NCI-H1105 (cell line): ENCODE measurements around the gene ASCL5.
A peak's percentile ranks its signal among the peaks of the same experiment; 100 is the strongest.
"Not testable (repeated sequence)": the region's sequence is repeated elsewhere in the genome, so short reads cannot be mapped to it uniquely, and the experiment has no call there.

Source experiments
- DNase-seq: peaks from one replicate; lab custom pipeline; 2025; lab: John Stamatoyannopoulos, UW

The ASCL5 gene, protein sequence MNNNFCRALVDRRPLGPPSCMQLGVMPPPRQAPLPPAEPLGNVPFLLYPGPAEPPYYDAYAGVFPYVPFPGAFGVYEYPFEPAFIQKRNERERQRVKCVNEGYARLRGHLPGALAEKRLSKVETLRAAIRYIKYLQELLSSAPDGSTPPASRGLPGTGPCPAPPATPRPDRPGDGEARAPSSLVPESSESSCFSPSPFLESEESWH

GRCh38 chr1:201126832-201127754, at the start of gene ASCL5:
Gene ASCL5, minus strand, starts transcription at chr1:201127184. Its CDS starts 11,812 bp downstream, at chr1:201115372.
- peak; percentile 19 for DNase-seq

DNA sequence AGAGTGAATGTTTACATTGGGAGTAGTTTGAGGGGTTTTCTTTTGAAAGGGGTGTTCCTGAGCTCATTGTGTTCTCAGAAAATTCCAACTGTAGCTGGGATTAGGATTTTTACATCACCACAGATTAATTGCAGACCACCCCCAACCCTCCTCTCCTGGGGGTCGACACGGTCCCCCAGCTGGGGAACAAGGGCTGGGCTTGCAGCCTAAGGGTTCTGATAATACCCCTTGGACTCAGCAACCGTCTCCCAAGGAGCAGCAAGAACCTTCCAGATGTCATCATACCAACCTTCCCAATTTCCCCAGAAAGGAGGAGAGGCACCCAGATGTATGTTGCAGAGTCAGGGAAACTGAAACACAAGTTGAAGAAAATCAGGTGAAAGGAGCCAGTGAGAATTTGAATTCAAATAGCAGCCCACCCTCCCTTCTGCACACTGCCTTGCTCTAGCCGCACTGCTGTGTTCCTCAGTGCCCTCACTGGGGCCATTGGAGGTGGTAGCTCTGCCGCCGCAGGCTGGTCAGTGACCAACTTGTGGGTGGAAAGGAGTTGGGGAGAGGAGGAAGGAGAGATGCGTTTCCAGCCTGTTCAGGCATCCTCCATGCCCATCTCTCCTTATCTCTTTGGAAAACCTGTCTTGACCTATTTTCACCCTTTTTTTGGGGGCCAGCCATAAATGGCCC, 49.0 kb upstream of the ASCL5 start:
- no peak for DNase-seq

DNA sequence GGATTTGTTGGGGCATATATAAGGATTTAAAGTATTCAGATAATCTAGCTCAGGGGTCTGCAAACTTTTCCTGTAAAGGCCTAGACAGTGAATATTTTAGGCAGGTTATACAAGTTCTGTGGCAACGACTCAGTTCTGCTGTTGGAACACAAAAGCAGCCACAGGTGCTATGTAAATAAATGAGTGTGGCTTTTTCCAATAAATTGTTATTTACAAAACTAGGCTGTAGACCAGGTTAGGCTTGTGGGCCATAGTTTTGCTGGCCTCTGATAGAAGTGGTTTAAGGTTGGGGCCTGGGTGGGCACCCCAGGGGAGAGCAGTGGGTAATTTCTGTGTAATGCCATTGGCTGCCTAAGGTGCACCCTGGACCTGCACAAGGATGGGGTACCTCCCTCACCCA, 46.8 kb upstream of the ASCL5 start:
- DNase-seq, result no peak

- DNase-seq, result no peak
These were observed 46.1 kb upstream of the ASCL5 start for GRCh38 chr1:201172999-201173610.

DNA sequence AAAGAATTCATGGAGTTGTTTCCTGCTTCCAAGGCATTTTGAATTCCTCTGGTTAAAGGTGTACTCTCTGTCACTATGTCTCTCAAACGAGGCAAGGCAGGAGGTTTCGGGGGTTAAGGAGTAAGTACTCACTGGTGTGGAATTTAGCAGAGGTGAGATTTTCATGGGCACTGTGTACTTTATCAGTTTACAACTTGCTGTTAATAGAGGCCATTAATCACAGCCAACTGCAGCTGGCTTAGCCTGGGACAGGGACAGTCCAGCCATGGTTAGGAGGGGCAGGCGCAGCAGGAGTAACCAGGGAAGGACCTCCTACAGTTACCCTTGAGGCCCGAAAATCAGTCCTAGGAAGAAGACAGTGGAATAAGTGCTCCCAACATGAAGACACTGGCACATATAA, 45.3 kb upstream of the ASCL5 start:
- DNase-seq, result no peak

DNA sequence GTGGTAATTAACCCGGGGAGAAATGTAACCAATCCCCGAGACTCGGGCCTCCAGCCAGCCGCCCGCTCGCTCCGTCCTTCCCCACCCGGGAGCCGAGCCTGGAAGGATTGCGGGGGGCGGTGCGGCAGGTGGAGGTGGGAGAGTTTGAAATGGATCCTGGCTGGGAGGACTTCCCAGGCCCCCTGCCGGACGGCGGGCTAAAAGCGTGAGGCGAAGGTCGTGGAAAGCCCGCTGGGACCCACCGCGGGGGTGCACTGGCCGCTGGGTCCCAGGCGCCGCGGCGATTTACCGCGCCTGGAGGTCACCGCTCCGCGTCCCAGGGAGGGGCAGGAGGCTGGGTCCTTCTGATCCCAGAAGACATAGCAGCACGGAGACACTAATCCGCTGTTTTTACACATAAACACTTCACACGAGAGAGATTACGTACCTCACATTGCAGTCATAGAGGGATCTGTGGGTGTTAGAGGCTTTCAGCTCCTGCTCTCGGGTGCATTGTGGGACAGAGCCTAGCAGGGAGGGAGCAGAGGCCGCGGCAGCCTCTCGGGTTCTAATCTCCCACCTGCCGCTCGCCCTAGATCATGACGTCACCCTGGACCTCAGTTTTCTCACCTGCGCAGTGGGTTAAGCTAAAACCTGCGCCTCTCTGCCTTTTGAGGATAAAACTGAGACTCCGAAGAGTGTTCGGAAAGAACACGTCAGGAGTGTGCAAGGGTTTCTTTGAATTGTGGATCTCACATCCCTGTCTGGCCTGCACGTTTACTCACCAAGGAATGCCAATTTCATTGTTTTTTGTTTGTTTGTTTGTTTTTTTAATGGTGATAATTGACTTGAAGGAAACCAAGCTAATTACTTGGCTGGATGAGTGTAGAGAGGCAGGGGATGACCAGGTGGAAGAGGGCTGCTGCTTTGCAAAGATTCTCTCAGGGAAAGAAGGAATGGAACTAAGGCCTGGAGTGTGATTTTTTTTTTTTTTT, 44.4 kb upstream of the ASCL5 start:
- DNase-seq, result peak; percentile 96

DNA sequence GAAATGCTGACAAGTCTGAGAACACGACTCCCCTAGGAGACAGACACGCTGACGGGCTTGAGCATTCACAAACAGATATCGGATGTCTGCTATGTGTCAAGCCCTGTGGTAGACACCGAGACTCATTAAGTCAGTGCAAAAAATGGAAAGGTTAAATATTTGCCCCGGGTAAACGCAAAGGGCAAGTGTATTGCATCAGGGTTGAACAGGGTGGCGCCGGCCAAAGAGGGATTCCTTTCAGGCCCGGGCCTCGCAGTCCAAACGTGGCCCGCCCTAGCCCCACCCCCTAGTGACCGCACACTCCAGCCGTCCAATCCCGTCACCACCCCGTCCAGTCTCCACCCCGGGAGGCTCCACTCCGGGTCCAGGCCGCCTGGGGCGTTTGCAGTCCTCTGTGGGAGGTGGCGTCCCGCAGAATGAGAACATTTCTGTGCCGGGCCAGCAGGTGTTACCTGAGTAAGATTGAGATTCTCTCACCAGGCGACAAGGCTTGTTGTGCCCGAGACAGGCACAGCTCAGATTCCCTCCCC, 43.6 kb upstream of the ASCL5 start:
- peak; percentile 96 for DNase-seq

DNA sequence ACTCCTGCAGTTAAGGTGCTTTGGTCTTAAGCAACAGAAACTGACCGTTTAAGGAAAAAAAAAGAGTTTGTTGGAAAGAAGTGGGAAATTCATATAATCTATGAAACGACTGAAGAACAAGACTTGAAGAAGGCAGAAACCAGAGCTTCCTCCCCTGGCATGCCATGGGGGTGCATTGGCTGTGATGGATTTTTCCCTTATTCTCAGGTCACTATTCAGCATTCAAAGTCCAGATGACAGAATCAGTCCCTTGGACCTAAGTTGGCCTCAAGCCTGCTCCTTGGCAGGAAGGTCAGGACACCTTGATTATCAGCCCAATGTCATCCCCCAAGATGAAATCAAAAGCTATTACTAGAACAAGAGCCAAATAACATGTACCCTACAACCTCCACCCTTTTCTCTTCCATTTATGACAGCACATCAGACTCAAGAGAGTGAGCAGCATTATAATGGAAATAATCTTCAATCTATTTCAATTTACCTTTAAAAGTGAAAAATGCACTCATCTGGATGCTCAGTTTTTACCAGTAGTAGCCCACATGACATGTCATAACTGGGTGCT, 43.1 kb upstream of the ASCL5 start:
- DNase-seq, result no peak

- DNase-seq, result no peak
These were observed 42.2 kb upstream of the ASCL5 start for GRCh38 chr1:201169203-201169602.

- peak; percentile 55 for DNase-seq
These were observed 40.3 kb upstream of the ASCL5 start for GRCh38 chr1:201167041-201167991.

DNA sequence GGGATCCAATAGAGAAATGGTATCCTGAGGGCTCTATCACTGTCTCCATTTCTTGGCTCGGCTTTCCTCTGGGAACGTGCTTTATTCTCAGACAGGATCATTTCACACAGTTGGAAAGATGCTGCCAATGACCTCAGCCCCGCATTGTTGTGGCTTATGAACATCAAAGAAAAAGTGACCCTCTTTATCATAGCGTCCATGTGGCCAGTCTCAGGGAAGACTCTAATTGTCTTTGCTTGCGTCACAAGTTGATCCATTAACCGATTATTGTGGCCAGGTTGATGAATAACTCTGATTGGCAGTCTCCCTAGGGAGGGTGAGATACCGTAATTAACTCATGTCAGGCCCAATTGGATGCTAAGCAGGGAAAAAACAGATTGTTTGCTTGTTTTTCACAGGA, 37.7 kb upstream of the ASCL5 start:
- no peak for DNase-seq

- no peak for DNase-seq
These were observed 36.7 kb upstream of the ASCL5 start for GRCh38 chr1:201163707-201164106.

DNA sequence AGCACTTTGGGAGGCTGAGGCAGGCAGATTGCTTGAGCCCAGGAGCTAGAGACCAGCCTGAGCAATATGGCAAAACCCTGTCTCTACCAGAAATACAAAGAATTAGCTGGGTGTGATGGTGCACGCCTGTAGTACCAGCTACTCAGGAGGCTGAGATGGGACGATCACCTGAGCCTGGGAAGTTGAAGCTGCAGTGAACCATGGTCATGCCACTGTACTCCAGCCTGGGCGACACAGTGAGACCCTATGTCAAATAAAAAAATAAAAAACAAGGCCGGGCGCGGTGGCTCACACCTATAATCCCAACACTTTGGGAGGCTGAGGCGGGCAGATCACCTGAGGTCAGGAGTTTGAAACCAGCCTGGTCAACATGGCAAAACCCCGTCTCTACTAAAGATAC, 36.1 kb upstream of the ASCL5 start:
- not testable (repeated sequence) for DNase-seq

DNA sequence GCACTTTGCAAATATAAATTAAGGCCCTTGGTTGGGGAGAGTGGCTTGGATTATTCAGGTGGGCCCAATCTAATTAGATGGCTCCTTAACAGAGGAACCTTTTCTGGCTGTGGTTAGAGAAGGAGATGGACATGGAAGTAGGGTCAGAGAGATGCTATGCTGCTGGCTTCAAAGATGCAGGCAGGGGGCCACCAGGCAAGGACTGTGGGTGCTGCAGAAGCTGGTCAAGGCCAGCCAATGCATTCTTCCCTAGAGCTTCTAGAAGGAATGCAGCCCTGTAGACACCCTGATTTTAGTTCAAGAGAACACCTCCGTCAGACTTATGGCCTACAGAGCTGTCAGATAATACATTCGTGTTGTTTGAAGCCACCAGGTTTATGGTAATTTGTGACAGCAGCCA, 31.0 kb upstream of the ASCL5 start:
- DNase-seq, result no peak

GRCh38 chr1:201156819-201157218, 29.8 kb upstream of the ASCL5 start:
- DNase-seq, result no peak

DNA sequence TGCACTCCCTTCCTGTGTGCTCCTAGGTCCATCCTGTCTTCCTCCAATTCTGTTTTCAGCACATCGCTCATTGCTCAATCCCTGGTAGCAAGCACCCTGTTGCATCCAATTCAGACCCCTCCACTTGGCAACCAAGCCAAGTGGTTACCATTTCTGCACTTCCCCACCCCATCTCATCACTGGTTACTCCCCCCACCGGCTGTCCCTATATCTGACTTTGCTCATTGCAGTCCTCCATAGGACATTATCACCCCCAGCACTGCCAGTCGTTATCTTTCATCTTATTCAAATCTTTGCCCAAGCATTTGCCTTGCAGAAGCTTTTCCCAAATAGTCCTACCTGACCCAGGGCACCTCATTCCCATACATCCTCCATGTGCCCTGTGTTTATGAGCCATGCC, 29.4 kb upstream of the ASCL5 start:
- DNase-seq, result no peak

GRCh38 chr1:201155354-201155753, 28.4 kb upstream of the ASCL5 start:
- no peak for DNase-seq

DNA sequence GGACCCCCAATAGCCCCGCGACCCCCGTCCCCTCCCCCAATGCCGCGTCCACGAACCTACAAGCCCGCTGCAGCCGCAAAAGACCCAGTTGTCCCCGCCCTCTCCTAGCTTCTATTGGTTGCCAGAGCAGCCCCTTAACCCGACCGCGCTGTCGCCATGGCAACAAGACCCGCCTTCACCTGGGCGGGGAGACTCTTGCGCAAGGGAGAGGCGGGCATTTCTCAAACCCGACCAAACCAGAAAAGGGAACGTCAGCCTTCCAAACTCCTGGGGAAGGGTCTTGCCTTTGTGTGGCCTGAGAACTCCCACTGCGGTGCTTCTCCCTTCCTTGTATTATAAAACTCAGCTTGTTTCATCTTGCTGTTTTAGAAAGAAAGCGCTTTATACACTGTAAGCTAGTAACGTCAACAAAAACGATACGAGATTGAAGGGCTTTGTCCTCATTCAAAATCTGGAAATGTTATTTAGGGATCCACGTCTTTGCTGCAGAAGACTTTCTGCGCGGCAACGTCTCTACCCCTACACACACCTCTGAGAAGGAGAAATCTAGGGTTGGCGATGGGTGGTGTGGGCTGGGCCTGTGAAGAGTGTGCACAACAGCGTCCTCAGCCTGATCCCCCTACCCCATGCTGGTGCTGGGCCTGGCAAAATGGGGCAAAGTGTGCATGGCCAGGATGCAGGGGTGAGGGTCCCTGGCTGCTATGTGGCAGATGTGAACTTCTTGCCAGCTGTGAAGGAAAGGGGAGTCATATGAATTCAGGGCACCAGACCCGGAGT, 27.6 kb upstream of the ASCL5 start, which contains the start of gene TMEM9:
Gene TMEM9, minus strand, starts transcription at position 86 of the 777 bp plus-strand sequence. CDS start 551 bp downstream, outside the sequence.
- peak; percentile 96 for DNase-seq
